K562 (cell line): Measurements from ENCODE around the gene MRGPRF. TPM values are rescaled to one million over a fixed set of nuclear protein-coding genes. Genes with fewer than 3 reads are reported as not detected.

Source experiments
- CBFA2T2 ChIP-seq: fragments of 450-650 bp; conservative IDR thresholded peaks from 2 replicates; pipeline ENCODE4 v1.6.1; 2017; ENCODE audit warnings: mild to moderate bottlenecking
- CBX2 ChIP-seq: fragments of 200-600 bp; sonication (generic); IDR thresholded peaks from one replicate; pipeline ENCODE4 v1.6.1; 2012; ENCODE audit warnings: mild to moderate bottlenecking, low read length, inconsistent platforms; ENCODE audit not compliant: insufficient read depth, poor library complexity, severe bottlenecking
- FIP1L1 ChIP-seq: fragments of 200-400 bp; formaldehyde crosslinking; IDR thresholded peaks from 2 replicates; pipeline ENCODE4 v1.6.1; 2018; ENCODE audit warnings: mild to moderate bottlenecking, low read depth, low read length; ENCODE audit not compliant: poor library complexity, severe bottlenecking
- FOXP1 ChIP-seq: sonication (generic); formaldehyde crosslinking; IDR thresholded peaks from 2 replicates; pipeline ENCODE4 v1.8.0; 2022; ENCODE audit warnings: mild to moderate bottlenecking, missing genetic modification reagents
- HMGN3 ChIP-seq: IDR thresholded peaks from 2 replicates; pipeline ENCODE4 v1.6.1; 2011; ENCODE audit warnings: borderline replicate concordance, low read depth, mild to moderate bottlenecking, mixed read lengths, low read length; ENCODE audit not compliant: insufficient read length; ENCODE audit errors: extremely low read depth
- NFRKB ChIP-seq: fragments of 450-650 bp; IDR thresholded peaks from 2 replicates; pipeline ENCODE4 v1.6.1; 2016; ENCODE audit warnings: low read depth
- PHTF2 ChIP-seq: fragments of 250-450 bp; sonication (Bioruptor Pico); IDR thresholded peaks from 2 replicates; pipeline ENCODE4 v1.5.0; 2021; ENCODE audit warnings: mild to moderate bottlenecking
- REST ChIP-seq, 2 experiments: fragments of 450-650 bp; formaldehyde crosslinking in 1 of 2; IDR thresholded peaks; 2 replicates each; pipeline versions ENCODE4 v1.4.0 to v1.6.1; 2014 to 2020; ENCODE audit warnings: mild to moderate bottlenecking in 2 of 2, borderline replicate concordance in 1 of 2, low read depth in 1 of 2
- STAT5B ChIP-seq: fragments of 250-450 bp; sonication (Bioruptor Pico); IDR thresholded peaks from 2 replicates; pipeline ENCODE4 v1.8.0; 2021; ENCODE audit warnings: mild to moderate bottlenecking, inconsistent platforms
- THRB ChIP-seq: fragments of 450-650 bp; formaldehyde crosslinking; conservative IDR thresholded peaks from 2 replicates; pipeline ENCODE4 v1.4.0; 2022; ENCODE audit warnings: mild to moderate bottlenecking, missing genetic modification characterization
- ZNF395 ChIP-seq: fragments of 200-800 bp; sonication (Bioruptor generic); IDR thresholded peaks from 2 replicates; pipeline ENCODE4 v1.6.1; 2017; ENCODE audit warnings: missing genetic modification characterization, missing compliant biosample characterization
- polyA plus RNA-seq, 8 experiments: library from polyadenylated mRNA; depleted of rRNA in 4 of 8; stranded (reverse) in 5 of 8; unstranded in 3 of 8; fragments of >200 nt; fragmentation: Nextera tagmentation in 2 of 8; fragmentation: Illumina TruSeq in 1 of 8; extraction: Ambion mirVana in 2 of 8; extraction: Trizol in 1 of 8; gene quantifications; 2 replicates each; pipeline versions ENCODE4 v1.2.1 to v1.2.3, GENCODE V29; 2011 to 2014; ENCODE audit warnings: inconsistent platforms in 1 of 8, missing spikeins in 1 of 8
- total RNA-seq, 7 experiments: library from RNA; depleted of rRNA in 6 of 7; stranded (reverse); fragments of >200 nt in 6 of 7; fragmentation: Illumina TruSeq in 2 of 7; extraction: Trizol in 2 of 7; gene quantifications; 2 replicates each; pipeline versions ENCODE4 v1.2.1 to v1.2.3, GENCODE V29; 2011 to 2021; ENCODE audit warnings: low replicate concordance in 1 of 7
- TF ChIP-seq, protein P1 (sequence below), 3 experiments: IDR thresholded peaks in 2 of 3; conservative IDR thresholded peaks in 1 of 3; 2 replicates each; pipeline ENCODE4 v1.5.1; 2011 to 2012; ENCODE audit warnings: low read length in 3 of 3, mild to moderate bottlenecking in 3 of 3, control low read depth in 2 of 3, improper control_type of control experiment in 1 of 3, inconsistent platforms in 1 of 3, low read depth in 1 of 3, mixed read lengths in 1 of 3, moderate library complexity in 1 of 3; ENCODE audit not compliant: insufficient read depth in 2 of 3

Gene MRGPRF
- total and polyA plus RNA-seq, 9 of the 15 experiments (the other 6 are each of a cell fraction or from before 2014, with no cell fraction given): not detected

GRCh38 chr11:69048694-69049489 lies 35.8 kb upstream of the MRGPRF start, which contains the start of gene TPCN2 (continued):
- no peak for TF ChIP-seq REST (IDR thresholded peaks at IDR 0.05; ENCODE audit: borderline replicate concordance)
- no peak for TF ChIP-seq REST (CRISPR knock-in tag; IDR thresholded peaks at IDR 0.05; ENCODE audit: low read depth)
- peak; percentile 70 for TF ChIP-seq HMGN3
- no peak for TF ChIP-seq STAT5B
- no peak for TF ChIP-seq CBX2
- TF ChIP-seq, protein P1, sequence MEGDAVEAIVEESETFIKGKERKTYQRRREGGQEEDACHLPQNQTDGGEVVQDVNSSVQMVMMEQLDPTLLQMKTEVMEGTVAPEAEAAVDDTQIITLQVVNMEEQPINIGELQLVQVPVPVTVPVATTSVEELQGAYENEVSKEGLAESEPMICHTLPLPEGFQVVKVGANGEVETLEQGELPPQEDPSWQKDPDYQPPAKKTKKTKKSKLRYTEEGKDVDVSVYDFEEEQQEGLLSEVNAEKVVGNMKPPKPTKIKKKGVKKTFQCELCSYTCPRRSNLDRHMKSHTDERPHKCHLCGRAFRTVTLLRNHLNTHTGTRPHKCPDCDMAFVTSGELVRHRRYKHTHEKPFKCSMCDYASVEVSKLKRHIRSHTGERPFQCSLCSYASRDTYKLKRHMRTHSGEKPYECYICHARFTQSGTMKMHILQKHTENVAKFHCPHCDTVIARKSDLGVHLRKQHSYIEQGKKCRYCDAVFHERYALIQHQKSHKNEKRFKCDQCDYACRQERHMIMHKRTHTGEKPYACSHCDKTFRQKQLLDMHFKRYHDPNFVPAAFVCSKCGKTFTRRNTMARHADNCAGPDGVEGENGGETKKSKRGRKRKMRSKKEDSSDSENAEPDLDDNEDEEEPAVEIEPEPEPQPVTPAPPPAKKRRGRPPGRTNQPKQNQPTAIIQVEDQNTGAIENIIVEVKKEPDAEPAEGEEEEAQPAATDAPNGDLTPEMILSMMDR (IDR thresholded peaks at IDR 0.05 in 2 of 3, conservative IDR thresholded peaks at IDR 0.05 in 1 of 3; ENCODE audit: insufficient read depth in 2 of 3, low read depth in 1 of 3, low read length in 3 of 3): no peak
- no peak for TF ChIP-seq PHTF2 (CRISPR knock-in tag)
- TF ChIP-seq FOXP1: no peak
- TF ChIP-seq FIP1L1: peak; percentile 39
- TF ChIP-seq THRB: no peak
- TF ChIP-seq NFRKB: no peak
- no peak for TF ChIP-seq CBFA2T2
- TF ChIP-seq ZNF395 (CRISPR knock-in tag): no peak
